Coronary artery (tissue), 2 donors: ENCODE measurements around the gene LRRFIP1.

Experiments used
- DNase-seq: peaks from one replicate; pipeline ENCODE4 v3.0.0-alpha.2; 2017; ENCODE audit warnings: low spot score
- H3K27ac ChIP-seq, 2 donors: fragments of 200-600 bp; sonication (generic); one replicate each; pipeline ENCODE4 v1.5.1; 2016 to 2019
- H3K4me3 ChIP-seq: fragments of 200-600 bp; sonication (generic); 2 replicates; pipeline ENCODE4 v1.5.1; 2016; ENCODE audit warnings: mild to moderate bottlenecking, moderate library complexity
- TF ChIP-seq, protein P1 (sequence below): fragments of 200-600 bp; sonication (generic); IDR thresholded peaks from one replicate; pipeline ENCODE4 v1.5.1; 2019; ENCODE audit warnings: antibody characterized with exemption

The LRRFIP1 gene

DNA sequence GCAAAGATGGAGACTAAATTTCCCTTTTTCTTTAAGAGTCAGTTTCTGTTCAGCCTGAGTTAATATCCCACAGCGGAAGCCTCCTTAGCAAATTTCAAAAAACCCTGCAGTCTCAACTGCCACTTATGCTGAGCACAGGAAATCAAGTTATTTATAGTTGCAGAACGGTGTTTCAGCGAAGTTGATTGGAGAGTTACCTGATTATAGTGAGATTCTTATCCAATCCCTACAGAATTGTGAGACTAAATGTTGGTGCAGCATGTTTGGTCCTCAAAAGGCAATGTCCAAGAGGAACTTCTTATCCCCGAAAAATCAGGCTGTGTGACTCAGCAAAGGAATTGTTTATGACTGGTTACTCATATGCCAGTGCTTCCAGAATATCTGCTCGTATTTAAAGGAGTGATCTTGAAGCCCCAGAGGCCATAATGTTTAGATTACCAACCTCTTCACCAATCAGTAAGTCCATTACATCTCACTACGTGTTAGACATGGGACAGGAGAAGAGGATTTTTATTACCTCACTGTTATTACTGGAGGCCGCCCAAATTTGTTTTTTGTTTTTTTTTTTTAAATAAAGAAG lies 67.9 kb downstream of the LRRFIP1 start:
- Histone ChIP-seq H3K27ac (peak overlapping the region; percentile 95 to 97), H3K4me3 (peak overlapping the region; percentile 92)
- peak; percentile 40 for DNase-seq
- TF ChIP-seq, protein P1, sequence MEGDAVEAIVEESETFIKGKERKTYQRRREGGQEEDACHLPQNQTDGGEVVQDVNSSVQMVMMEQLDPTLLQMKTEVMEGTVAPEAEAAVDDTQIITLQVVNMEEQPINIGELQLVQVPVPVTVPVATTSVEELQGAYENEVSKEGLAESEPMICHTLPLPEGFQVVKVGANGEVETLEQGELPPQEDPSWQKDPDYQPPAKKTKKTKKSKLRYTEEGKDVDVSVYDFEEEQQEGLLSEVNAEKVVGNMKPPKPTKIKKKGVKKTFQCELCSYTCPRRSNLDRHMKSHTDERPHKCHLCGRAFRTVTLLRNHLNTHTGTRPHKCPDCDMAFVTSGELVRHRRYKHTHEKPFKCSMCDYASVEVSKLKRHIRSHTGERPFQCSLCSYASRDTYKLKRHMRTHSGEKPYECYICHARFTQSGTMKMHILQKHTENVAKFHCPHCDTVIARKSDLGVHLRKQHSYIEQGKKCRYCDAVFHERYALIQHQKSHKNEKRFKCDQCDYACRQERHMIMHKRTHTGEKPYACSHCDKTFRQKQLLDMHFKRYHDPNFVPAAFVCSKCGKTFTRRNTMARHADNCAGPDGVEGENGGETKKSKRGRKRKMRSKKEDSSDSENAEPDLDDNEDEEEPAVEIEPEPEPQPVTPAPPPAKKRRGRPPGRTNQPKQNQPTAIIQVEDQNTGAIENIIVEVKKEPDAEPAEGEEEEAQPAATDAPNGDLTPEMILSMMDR: no peak

GRCh38 chr2:237696461-237696860 lies 69.1 kb downstream of the LRRFIP1 start:
- peak; percentile 70 for DNase-seq
- TF ChIP-seq, protein P1: no peak
- peak overlapping the region; percentile 95 to 97 for H3K27ac ChIP-seq
- H3K4me3 ChIP-seq: peak overlapping the region; percentile 40

DNA sequence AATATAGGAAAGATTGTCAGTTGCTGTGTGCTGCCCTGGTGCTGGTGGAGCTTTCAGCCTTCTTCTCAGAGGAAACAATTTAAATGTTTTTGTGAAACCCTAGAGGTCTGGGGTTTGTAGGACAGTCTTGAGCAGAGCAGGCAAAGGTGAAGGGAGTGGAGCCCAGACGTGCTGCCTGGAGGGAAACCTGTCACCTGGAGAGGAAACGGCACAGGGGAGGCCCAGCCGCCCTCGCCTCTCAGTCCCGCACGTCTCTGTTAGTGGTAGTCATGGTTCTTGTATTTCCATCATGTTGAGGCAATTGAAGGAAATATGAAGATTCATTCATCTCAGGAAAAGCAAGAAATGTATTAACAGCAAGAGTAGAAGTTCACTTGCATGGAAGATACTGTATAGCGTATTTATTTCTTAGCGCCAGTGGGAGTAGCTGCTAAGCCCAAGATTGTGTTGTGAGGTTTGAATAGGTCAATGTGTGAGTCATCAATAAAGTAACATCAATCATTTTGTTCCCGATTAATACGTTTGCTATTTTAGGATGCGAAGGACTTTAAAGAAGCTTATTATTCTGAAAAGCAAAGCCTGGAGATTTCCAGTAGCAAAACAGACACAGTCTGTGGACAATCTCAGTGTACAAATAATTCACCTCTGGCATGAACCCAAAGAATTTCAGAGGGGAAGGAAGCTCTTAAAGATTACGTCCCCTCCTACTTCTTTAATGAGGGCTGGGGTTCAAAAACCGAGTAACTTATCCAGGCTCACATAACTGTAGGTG lies 70.4 kb downstream of the LRRFIP1 start:
- DNase-seq: peak; percentile 47
- TF ChIP-seq, protein P1: no peak
- H3K27ac ChIP-seq: peak overlapping the region; percentile 95 to 97
- H3K4me3 ChIP-seq: peak overlapping the region; percentile 18

DNA sequence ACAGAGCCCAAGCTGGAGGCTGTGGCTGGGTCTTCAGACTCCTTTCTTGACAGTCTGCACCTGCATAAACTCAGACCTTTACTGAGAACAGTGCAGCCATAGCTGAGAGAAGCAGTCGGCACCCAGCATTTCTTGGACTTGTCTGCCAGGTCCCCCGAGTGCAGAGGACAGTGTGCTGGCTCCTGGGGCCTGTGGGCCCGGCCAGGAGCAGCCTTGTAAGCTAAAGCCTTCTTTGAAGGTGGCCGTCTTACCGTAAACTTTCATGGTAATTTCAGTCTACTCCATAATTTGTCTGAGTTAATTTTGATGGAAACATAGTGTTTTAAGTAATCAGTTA lies 70.9 kb downstream of the LRRFIP1 start:
- TF ChIP-seq, protein P1: no peak
- Histone ChIP-seq H3K4me3 (peak overlapping the region; percentile 7), H3K27ac (peak overlapping the region; percentile 95 to 97)
- peak; percentile 69 for DNase-seq

DNA sequence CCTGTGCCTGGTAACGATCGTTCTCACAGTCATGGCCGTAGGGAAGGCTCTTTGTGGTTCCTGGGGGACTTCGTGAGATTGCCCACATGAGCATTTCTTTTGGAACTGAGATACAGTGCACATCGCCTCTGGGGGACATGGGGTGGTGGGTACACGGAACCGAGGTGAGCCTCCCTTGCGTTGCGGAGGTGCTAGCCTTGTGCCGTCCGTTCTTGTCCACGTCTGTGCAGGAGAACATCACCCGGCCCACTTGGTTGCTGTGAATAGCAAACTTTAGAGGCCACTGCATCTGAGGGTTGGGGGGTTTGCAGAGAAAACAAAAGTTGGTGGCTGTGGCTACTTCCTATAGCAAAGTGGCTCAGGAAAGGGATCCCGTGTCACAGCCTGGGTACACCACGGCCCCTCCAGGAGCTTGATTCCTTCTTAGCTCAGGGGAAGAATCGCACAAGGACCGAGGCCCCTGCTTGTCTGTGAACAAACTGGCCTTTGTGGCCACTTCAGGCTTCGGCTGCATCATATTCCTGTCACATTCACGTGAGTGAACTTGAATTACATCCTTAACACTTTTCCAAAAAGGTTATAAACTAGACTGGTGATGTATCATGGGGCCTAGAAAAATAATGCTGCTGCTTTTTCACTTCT lies 72.6 kb downstream of the LRRFIP1 start:
- TF ChIP-seq, protein P1: no peak
- DNase-seq: no peak
- Histone ChIP-seq H3K27ac (peak overlapping the region; percentile 82 to 90), H3K4me3 (peak overlapping the region; percentile 23)

GRCh38 chr2:237700512-237701032 lies 73.2 kb downstream of the LRRFIP1 start:
- TF ChIP-seq, protein P1: no peak
- Histone ChIP-seq H3K4me3 (peak overlapping the region; percentile 23), H3K27ac (peak overlapping the region; percentile 82 to 90)
- DNase-seq: peak; percentile 84
